Measurements from ENCODE around the gene NFASC.

NFASC gene

DNA sequence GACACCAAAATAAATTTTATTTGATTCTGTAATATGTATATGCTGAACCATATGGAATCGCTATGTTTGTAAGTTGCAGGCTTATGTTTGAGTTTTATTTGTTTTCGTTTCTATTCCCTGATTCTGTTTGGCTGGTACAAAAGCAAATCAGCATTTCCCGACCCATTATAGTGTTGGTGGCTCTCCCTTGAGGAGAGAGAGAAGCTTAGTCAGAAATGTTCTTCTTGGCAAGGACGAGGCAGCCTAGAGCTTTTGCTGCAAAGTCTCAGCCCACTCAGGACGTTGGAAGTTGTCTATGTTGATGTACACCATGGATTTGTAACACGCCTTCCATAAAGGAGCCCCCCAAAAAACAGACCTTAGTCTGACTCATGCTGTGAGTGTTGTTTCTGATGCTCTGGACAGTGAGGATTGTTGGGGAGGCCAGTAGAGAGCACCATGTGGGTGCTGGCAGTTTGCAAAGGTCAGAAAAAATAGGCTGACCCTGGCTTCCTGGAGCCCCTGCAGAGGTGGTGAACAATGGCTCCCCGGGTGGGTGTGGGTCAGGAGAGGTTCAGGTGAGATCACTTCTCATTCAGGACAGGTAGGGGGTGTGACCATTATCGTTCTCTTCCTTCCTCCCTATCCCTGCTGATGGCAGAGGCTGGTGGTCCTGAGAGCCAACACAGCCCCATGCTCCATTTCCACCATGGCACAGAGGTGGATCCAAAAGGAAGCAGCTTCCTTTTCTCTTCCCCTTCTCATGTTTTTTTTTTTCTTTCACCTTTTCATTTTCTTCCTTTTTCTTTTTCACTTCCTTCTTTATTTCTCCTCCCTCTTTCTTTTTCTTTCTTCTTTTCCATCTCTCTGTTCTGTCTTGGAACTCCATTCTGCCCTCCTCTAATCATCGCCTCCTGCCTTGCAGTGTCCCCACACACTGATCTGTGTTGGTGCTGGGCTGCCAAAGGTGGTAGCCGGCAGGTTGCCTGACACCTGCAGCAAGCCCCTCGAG lies 88.0 kb downstream of the NFASC start:
- peak in 8 of 58 donors; percentile 6 to 56 (median 28) for DNase-seq

DNA sequence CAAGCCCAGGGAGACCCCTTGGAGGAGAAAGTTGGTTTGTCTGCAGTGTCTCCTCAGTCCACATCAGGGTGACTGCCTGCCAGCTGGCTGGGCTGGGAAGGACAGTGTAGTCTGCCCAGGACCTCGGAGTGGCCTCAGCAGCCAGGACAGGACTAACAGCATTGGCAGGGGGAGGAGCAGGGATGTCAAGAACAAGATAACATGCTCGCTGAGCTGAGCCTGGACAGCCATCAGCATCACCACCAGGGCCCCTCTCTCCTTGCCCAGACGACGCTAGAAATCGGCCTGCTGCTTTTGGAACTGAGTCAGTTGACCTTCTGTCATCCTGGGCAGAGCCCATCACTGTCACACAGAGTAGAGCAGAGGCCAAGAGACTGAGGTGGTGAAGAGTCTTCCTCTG lies 88.7 kb downstream of the NFASC start:
- DNase-seq = peak in 4 of 58 donors; percentile 19 to 22 (median 22)

DNA sequence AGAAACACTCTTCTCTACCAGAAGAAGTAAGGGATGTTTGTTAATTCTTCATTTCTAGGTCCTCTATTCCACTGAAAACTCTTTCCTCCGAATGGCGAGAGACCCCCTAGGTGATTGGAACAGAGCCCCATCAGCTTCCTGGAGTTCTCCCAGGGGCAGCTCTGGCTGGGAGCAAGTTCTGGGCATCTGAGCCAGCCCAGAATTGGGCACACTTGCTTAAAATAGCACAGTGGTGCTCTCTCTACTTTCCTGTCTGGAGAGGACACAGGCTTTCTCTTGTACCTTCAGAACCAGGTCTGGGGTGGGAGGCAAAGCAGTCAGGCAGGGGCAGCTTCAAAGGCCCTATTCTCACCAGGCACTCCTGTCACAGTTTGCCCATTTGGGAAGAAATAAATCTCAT lies 89.2 kb downstream of the NFASC start:
- DNase-seq = peak in 2 of 58 donors; percentile 18 to 22

DNA sequence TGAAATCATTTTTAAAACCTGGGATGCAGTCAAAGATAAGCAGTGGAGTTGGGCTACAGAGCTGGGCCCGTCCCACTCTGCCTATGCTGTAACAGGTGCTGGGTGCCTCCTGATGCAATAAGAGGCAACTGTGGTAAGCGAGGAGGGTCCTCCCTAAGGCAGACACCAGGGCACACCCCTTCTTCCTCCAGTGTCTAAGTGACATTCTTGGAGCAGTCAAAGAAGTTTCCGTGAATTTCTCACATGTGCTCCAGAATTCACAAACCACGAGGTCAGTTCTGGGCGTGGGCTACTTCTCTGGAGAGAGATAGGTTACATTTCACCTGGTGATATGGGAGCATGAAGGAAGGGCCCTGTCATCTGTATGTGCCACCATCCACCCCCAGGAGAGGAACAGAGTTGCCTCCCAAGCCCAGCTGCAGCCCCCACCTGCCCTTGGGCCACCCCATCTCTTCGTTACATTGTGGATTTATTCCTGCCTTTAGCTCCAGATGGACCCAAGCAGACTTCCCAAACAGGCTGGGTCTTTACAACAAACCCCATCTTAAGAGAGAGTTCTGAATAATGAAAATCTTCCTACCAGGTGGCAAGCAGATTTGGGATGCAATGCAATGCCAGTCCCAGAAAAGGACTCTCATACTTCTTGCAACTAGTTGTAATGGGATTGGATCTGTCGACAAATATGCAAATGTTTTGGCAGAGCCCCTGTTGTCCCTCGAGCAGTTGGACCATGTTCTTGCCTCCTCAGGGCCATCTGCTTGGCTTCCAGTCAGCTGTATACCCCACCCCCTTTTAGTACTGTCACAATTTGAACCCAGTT lies 89.9 kb downstream of the NFASC start:
- DNase-seq = no peak

DNA sequence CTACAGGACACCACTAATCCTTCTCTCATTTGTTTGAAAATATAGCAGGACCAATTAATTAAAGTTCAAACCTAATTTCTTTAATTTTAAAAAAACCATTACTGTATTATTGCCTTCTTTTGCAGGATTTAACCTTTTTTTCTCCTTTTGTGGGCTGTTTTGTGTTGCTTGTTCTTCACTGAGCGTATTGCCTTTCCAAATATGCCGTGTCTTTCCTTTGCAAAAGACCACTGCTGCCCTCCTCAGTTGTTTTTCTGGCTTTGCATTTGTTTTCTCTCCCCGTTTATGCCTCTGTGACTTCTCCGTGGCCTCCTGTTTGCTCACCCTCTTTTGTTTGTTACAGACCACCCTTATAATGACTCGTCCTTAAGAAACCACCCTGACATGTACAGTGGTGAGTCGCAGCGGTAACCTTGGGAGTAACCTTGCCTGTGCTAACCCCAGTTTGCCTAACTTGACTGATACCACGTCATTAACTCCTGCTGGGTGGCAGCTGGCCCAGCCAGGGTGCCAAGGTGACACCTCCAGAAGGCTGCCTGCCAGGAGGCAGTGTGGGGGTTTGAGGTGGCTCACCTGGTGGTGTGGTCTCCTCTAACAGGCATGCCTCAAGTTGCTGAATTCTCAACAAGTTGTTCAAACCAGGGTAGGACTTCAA lies 91.2 kb downstream of the NFASC start:
- no peak for DNase-seq

DNA sequence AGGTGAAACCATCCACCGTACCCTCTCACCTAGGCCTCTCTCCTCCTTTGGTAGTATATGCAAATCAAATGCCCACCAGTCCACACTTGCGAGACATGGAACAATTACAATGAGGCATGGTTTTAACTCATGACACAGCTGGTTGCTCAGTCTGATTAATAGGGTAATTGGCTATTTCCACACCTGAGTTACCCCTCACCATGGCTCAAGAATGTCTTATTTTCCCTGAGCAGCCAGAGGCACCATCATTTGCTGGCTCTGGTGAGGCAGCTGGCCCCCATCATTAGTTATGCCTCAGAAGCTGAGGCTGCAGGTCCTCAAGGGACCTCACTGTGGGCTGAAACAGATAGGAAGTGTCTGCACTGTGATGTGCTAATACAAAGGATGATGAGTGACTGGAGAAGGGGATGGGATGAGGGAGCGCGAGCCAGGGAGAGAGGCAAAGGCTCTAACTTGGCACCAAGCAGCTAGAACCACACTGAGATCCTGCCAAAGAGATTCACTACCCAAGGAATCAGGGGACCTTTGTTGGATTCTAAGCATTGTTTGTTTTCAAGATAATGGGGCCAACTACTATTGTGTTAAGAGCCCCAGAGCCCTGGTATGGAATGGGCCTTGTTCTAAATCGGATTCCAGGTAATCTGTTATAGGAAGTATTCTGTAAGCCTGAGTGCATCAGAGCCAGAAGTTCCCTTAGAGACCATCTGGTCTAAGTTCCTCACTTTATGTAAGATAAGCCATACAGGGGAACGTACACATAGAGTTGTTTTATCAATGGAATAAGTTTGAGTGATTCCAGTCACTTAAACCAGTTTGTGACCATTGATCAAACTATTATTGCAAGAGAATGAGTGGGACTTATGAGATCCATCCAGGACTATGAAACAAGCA lies 92.3 kb downstream of the NFASC start:
- no peak for DNase-seq

DNA sequence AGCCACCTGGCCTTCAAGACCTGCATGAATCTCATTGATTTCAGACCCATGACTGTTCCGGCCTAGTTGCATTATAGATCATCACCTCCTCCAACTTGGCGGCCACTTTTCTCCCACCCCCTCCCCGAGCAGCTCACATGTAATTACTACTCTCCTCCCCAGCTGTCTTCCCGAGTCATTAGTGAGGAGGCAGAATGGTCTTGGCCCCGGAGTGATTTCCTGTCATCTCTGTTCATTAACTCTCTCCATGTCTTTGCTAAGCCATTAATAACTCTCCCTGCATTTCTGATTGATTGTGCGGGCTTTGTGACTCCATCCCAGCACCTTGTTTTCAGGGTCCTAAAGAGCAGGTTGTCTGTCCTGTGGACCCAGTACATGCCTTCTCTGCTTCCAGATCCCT lies 96.8 kb downstream of the NFASC start:
- DNase-seq = no peak

DNA sequence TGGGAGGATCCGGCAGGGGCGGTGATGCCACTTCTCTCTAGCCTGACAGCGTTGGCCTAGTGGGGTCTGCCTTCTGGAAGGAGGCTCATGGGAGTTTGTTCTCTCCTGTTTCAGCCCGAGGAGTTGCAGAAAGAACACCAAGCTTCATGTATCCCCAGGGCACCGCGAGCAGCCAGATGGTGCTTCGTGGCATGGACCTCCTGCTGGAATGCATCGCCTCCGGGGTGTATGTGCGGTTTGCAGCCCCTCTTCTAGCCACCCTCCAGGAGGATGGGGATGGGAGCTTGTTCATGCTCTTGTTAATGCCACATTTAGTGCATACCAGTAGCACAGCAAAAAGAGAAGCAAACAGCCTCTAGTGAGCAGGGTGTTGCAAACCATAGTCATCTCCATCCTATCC lies 97.5 kb downstream of the NFASC start:
- DNase-seq = no peak

DNA sequence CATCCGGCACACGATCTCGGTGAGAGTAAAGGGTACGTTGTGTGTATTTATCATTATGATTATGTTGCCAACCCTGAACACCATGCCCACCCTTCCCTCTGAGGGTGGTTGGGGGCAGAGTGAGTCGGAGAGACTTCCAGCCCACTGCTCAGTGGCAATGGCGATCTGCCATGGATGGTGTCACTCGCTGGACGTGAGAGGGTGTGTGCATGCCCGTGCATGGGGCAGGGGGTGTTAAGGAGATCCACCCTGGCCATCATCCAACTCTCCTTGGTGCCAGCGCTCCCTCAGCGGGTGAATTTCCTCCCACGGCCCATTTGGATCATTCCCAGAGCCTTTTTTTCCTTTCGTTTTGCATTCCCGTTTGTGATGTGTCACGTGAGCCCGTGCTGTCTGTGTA lies 98.3 kb downstream of the NFASC start:
- peak in 2 of 58 donors; percentile 47 to 62 for DNase-seq

DNA sequence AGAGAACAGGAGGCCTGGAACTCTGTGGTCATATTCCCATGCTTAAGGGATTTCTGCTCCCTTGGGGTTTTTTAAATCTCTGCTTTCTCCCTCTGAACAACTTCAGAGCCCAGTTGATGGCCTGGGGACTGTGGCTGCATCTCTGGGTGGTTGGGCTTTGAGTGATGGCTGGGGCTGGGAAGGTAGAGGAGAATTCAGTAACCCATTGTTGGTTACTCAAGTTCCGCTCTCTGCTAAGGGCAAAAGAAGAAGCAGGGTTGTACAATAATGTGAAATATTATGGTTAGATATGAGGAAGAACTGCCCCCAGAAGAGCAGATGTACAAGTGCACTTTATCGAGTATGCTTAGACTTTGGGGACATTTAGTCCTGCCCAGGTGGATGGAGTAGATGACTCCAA lies 100.3 kb downstream of the NFASC start:
- DNase-seq = no peak

DNA sequence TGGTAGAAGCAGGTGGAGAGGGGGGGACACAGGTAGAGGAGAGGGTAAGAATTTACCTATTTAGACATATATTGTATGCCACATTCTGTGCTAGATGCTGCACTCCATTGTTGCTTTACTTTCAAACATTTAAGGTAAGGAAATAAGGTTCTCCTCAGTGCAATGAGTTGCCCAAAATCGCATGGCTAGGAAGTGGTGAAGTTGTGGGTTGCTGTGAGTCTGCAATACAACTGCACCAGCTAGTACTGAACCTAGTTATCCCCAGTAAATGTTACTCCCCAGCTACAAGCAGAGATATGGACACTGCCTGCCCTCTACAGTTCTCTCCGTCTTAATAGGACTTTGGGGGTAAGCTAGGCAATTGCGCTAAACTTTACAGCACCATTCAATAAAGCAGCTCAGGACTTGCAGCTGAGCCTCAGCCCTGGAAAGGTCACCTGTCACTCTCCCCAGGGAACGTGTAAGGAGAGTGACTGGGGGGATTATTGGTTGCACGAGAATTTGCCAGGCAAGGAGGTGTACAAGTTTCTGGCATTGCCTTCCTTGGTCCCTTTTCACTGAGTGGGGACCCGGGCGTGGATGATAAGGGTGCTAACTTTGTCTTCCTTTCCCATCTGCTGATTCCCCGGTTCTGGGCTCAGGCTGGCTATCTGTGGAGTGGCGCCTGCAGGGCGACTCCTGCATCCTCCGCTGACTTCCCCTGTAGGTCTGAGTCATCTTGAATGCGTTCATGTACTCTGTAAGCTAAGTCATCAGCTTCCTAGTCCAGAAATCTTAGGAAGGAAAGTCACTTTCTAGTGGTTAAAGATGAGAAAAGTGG lies 101.1 kb downstream of the NFASC start:
- DNase-seq = peak in 2 of 58 donors; percentile 8 to 17

DNA sequence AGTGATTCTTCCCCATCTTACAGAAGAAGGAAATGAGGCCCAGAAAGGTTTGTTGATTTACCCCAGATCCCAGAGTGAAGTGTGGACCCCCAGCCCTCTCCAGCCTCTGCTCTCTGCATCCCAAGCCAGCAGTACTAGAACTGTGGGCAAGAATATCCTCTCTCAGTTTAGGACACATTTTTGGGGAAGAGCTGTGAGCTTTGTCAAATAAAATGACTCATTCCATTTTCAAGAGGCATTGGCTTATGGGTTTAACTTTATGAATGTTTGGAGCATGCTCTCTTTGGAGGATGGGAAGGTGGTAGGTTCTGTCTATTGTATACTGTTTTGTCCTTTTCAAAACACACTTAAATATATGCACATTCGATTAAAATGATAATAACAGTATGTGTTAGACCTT lies 101.8 kb downstream of the NFASC start:
- DNase-seq = no peak

DNA sequence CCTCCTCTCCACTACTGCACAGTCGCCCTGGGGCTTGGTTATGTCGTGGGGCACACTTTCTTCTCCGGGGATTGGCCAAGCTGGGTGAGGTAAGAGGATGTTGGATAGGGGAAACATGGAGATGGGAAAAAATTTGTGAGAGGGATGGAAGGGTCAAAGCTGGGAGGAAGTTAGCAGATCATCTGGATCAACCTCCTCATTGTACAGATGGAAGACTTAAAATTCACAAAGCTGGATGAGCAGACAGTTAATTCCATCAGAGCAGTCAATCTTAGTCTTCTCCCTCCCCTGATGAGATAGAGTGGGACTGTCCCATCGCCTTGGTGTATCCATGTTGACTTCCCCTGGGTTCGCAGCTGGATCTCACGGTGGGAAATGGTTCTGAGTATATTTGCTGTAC lies 102.8 kb downstream of the NFASC start:
- no peak for DNase-seq

DNA sequence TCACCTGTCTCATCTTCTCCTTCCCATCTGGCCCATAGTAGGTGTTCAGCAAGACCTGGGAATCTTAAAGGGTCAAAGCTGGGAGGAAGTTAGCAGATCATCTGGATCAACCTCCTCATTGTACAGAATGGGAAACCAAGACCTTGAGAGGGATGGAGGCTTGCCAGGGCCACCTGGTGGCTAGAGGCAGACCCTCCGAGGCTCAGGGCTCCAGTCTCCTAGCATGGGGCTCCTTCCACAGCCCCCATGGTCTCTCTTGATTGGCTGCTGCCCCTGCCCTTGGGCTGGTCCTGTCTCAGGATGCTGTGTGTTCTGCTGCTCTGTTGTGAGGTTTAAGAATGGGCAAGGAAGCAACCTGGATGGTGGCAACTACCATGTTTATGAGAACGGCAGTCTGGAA lies 103.7 kb downstream of the NFASC start:
- no peak for DNase-seq

DNA sequence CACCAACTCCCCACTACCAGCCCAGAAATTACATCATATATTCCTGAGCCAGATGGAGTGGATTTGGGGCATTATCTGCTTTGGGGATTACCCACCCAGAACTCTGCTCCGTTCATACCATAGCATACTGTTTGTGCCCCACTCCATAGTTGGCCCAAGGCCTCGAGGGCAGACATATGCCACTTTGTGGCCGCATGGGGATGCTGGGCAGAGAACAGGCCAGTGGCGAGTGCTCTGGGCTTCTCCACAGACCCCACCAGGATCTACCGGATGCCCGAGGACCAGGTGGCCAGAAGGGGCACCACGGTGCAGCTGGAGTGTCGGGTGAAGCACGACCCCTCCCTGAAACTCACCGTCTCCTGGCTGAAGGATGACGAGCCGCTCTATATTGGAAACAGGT lies 104.4 kb downstream of the NFASC start:
- no peak for DNase-seq

DNA sequence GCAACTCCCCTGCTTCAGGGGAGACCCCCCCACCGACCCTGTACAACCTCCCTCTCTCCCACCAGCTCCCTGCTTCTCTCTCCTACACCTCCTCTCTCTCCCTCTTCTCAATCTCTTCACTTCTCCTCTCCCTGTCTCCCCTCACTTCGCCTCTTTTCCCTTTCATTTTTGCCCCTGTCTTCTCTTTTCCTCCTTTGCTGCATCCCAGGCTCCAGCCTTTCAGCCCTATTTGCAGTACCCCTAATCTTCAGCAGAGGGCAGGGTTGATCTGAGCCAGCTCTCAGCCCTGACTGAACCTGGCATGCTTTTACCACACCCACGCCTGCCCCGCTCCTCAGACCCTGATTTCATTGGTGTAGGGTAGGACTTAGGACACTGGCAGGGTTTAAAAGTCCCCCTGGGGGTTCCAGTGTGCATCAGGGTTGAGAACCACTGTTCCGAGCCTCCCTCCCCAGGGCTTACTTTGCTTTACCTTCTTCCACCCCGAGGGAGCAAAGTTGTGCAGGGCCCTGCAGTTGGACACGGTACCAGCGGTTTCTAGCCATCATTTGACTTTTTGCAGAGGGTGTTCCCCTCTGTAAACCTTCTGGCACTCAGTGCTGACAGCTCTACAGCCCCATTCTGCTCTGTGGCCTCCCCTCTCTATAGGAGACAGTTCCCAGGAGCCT lies 105.0 kb downstream of the NFASC start:
- peak in 24 of 58 donors; percentile 11 to 55 (median 26) for DNase-seq

DNA sequence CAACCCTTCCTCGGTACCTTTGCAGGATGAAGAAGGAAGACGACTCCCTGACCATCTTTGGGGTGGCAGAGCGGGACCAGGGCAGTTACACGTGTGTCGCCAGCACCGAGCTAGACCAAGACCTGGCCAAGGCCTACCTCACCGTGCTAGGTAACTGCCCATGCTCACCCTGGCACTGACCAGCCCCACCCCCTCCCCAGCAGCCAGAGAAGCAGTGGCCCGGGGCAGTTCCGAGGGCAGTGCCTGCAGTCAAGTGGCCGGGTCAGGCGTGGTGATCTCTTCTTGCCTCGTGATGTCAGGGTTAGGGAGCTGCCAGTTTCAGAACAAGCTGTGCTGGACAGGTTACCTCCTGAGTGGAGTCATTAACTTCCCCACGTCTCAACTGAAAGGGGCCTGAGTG lies 106.0 kb downstream of the NFASC start:
- no peak for DNase-seq

DNA sequence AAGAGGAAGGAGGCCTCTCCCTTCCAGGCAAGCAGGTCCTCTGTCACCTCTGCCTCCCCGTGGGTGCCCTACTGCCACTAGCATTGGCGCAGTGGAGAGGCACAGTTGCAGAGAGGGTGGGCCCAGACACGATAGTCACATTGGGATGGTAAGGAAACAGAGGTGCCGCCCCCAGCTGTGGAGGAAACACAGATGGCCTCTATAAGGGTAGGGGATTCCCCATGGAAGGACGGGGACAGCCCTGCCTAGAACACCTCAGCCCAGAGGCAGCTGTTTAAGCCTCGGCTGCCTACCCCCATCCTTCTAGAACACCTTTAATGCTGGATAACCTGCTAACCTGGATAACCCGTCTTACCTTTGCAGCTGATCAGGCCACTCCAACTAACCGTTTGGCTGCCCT lies 106.7 kb downstream of the NFASC start:
- no peak for DNase-seq

DNA sequence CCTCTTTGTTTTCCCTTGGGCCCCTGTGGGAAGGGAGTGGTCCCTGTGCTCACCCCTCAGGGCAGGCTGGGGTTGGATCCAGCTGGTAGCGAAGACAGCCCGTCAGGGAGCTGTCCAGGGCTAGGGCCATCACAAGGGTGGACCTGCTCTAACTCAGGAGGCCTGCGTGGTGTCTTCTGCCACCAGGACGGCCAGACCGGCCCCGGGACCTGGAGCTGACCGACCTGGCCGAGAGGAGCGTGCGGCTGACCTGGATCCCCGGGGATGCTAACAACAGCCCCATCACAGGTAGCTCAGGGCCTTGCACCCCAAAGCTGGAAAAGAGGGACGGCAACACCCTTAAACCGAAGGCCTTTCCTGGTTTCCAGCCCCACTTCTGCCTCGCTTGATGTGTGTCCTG lies 108.1 kb downstream of the NFASC start:
- DNase-seq = no peak
